Motor neuron (in vitro differentiated cells): ENCODE data around the gene ADAP1. TPM values are rescaled to one million over a fixed set of nuclear protein-coding genes. Genes with fewer than 3 reads are reported as not detected.
A peak's percentile ranks its signal among the peaks of the same experiment; 100 is the strongest.
"Not testable (repeated sequence)": the region's sequence is repeated elsewhere in the genome, so short reads cannot be mapped to it uniquely, and the experiment has no call there.

ENCODE experiments used
- ATAC-seq, 8 experiments: fragments of 200-7000 bp; cut with Tn5 transposase; replicated peaks in 6 of 8; 2 replicates each; pipeline ENCODE4 v1.8.0; 2021; ENCODE audit warnings: mild to moderate bottlenecking in 8 of 8, moderate library complexity in 8 of 8
- H3K27ac ChIP-seq, 2 donors: fragments of 250-450 bp; sonication (Bioruptor Pico); 2 replicates each; pipeline ENCODE4 v1.9.0; 2021; ENCODE audit warnings: antibody characterized with exemption in 2 of 2, mild to moderate bottlenecking in 2 of 2, moderate library complexity in 1 of 2
- H3K4me1 ChIP-seq, 2 donors: fragments of 250-450 bp; sonication (Bioruptor Pico); replicated peaks in 1 of 2; 2 replicates each; pipeline ENCODE4 v1.6.1; 2021; ENCODE audit warnings: antibody characterized with exemption in 2 of 2, mild to moderate bottlenecking in 2 of 2, moderate library complexity in 1 of 2
- H3K4me3 ChIP-seq, 5 donors: fragments of 250-450 bp; sonication (Bioruptor Pico); 2 replicates each; pipeline ENCODE4 v1.9.0; 2021; ENCODE audit warnings: antibody characterized with exemption in 5 of 5, mild to moderate bottlenecking in 5 of 5, moderate library complexity in 4 of 5
- WGBS, 10 experiments: fragments of 450-650 bp; shearing (Covaris generic); methylation state at CpG; one replicate each; pipeline ENCODE4 v1.0.0; 2022; 5-methylcytosine and 5-hydroxymethylcytosine counted together
- in situ Hi-C, 9 experiments: fragments of 400-800 bp; cut with MboI; loops; one replicate each; pipeline ENCODE4 v1.15.0; 2021; ENCODE audit warnings: low sequenced_read_pairs in 9 of 9, low pct_unique_long_range_greater_than_20kb in 2 of 9; ENCODE audit not compliant: unreplicated experiment in 9 of 9
- total RNA-seq, 8 experiments: library from RNA; unstranded; fragments of 300-600 nt; gene quantifications; 2 replicates each; pipeline versions ENCODE4 v1.2.3 to v1.2.4, GENCODE V29; 2022

ADAP1 gene
- total RNA-seq, 8 experiments from 2014 or later = 1.3 to 24.2 (median 3.7) TPM

DNA sequence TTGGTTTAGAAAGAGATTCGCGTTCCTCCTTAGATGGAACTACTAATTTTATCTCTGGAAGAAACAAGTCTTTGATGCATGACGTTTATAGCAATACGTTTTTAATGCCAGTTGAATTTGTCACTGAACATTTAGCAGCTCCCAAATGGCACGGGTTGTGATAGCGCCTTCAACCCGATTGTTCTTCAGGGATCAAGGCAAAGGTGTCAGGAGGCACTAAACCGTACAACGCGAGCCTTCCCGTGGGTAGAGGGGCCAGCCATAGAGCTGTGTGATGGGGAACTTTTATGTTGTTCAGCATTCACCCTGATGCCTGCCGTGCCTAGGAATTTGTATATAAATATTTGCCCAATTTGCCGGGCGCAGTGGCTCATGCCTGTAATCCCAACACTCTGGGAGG, 74.8 kb downstream of the ADAP1 start:
- in situ Hi-C loops = no loop called here
- no peak overlapping the region for H3K4me3 ChIP-seq
- peaks cover 12 to 18% of the 10 kb centered on the region in 2 donors for H3K4me1 ChIP-seq
- 73 to 100% (median 91%) methylated on average over 2 to 12 of the region's 14 CpGs; no CpG with 5 or more reads in 1 of the 10 experiments for WGBS, 10 experiments
- no peak overlapping the region for H3K27ac ChIP-seq
- no peak for ATAC-seq

DNA sequence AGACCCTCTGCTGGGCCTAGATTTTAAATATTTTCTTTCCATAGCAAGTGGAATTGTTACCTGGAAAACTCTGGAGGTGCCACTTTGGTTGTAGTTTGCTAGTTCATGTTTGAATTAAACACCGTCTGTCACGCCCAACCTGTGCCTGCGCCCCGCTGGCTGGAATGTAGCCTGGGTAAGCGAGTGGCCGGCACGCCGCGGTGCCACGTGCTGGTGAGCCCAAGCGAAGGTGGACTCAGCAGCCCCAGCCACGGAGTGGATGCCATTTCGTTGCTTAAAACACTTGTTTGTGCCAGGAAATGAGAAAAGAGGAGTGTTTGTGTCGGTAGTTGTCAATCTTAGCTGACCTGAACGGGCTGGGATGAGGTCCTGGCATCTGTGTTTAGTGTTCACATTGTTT, 75.4 kb downstream of the ADAP1 start:
- in situ Hi-C loops = no loop called here

DNA sequence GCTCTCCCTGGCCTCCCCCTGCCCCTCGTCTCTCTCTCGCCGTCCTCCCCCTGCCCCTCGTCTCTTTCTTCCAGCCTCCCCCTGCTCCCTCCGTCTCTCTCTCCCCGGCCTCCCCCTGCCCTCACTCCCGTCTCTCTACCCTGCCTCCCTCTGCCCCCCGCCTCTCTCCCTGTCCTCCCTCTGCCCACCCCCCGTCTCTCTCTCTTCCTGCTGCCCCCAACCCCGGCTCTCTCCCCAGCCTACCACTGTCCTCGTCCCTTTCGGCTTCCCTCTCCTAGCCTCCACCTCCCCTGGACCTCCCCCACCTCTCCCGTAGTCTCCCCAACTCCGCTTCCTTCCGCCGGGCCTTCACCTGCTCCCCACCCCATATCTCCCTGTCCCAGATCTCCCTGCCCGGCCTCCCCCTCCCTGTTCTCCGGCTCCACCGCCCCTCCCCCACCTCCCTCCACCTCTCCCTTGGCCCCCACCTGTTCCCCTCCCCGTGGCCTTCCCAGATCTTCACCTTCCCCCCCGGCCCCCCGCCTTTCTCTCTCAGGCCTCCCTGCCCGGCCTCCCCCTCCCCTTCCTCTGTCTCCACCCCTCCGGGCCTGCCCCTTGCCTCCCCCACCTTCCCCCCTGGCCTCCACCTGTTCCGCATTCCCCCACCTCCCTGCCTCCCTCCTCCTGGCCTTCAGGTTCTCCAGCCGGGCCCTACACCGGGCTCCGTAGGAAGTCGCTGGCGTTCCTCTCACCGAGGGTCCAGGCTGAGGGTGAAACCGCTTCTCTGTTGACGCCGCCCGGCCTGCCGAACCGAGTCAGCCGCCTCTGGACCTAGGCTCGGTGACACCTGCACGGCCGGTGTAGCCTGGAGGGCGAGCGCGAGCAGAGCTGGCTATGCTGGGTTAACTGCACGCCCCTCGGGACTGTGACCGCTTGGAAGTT, 76.9 kb downstream of the ADAP1 start:
- in situ Hi-C loops = no loop called here
- peaks cover 25 to 34% of the 10 kb centered on the region in 2 donors for H3K4me1 ChIP-seq
- WGBS, 10 experiments = 0% methylated on average over 9 of the region's 47 CpGs; no CpG with 5 or more reads in 9 of the 10 experiments
- H3K4me3 ChIP-seq = peak overlapping the region; percentile 78 to 95 (median 87)
- H3K27ac ChIP-seq = peak overlapping the region; percentile 95 to 97
- ATAC-seq = peak in 4 of 8 experiments; percentile 2 to 21 (median 18)

More for the DNA sequence above, 75.4 kb downstream of the ADAP1 start:
- Histone ChIP-seq H3K4me1 (peaks cover 16 to 23% of the 10 kb centered on the region in 2 donors), H3K4me3 (no peak overlapping the region), H3K27ac (no peak overlapping the region)
- WGBS, 10 experiments = 83 to 100% (median 91%) methylated on average over 1 to 8 of the region's 15 CpGs; no CpG with 5 or more reads in 4 of the 10 experiments
- ATAC-seq = no peak

DNA sequence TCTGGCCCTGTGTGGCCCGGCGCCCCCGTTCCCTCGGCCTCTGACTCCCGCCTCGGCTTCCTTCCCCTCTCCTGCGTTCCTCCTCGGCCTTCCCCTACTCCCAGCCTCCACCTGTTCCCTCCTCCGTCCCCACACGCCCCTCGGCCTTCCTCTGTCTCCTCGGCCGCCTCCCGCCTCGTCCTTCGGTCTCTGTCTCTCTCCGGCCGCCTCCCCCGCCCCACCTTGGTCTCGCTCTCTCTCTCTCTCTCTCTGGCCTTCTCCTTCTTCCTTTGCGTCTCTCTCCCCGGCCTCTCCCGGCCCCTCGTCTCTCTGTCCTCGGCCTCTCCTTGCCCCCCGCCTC, 77.5 kb downstream of the ADAP1 start:
- in situ Hi-C loops = no loop called here
- peaks cover 25 to 34% of the 10 kb centered on the region in 2 donors for H3K4me1 ChIP-seq
- WGBS, 10 experiments = no CpG with 5 or more reads among the region's 26 CpGs
- H3K4me3 ChIP-seq = peak overlapping the region; percentile 78 to 95 (median 87)
- H3K27ac ChIP-seq = peak overlapping the region; percentile 95 to 97
- peak in 7 of 8 experiments; percentile 15 to 47 (median 32) for ATAC-seq

DNA sequence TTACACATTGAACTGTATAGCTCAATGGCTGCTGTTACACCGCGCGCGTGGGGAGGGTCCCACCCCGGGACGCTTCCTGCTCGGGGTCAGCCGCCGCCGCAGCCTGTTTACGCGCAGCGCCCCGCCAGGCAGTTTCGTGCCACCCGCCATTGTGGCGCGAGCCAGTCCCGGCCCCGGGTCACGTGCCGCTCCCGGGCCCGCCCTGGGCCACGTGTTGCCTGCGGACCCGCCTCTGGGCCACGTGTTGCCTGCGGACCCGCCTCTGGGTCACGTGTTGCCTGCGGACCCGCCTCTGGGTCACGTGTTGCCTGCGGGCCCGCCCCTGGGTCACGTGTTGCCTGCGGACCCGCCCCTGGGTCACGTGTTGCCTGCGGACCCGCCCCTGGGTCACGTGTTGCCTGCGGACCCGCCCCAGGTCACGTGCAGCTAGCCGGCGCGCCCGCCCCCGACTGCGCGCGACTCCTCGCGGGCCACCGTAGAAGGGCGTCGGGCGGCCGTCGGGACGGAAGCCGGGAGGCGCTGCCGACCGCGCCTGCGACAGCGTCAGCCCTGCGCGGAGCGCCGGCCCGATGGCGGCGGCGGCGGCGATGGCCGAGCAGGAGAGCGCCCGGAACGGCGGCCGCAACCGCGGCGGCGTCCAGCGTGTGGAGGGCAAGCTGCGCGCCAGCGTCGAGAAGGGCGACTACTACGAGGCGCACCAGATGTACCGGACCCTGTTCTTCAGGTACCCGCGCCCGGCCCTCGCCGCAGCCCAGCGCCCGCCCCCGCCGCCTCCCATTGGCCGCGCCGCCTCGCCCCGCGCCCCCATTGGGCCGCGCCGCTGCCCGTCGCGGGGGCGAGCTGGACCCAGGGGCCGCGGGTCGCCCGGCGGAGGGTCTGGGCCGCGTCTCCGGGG, 78.2 kb downstream of the ADAP1 start, which contains the start of gene GET4:
TSS of gene GET4 (plus strand) at position 478 of the 895 bp plus-strand sequence. CDS start at position 570, 92 bp downstream.
- H3K4me3 ChIP-seq = peak within 1 kb of the TSS; percentile 78 to 95 (median 87)
- peak within 1 kb of the TSS; percentile 95 to 97 for H3K27ac ChIP-seq
- peaks cover 25 to 34% of the 10 kb centered on the region in 2 donors for H3K4me1 ChIP-seq
- WGBS, 10 experiments = 0 to 20% (median 0%) methylated on average over 1 to 8 of the region's 129 CpGs; no CpG with 5 or more reads in 5 of the 10 experiments
- in situ Hi-C loops = no loop called here
- peak; percentile 77 to 87 (median 81) for ATAC-seq

DNA sequence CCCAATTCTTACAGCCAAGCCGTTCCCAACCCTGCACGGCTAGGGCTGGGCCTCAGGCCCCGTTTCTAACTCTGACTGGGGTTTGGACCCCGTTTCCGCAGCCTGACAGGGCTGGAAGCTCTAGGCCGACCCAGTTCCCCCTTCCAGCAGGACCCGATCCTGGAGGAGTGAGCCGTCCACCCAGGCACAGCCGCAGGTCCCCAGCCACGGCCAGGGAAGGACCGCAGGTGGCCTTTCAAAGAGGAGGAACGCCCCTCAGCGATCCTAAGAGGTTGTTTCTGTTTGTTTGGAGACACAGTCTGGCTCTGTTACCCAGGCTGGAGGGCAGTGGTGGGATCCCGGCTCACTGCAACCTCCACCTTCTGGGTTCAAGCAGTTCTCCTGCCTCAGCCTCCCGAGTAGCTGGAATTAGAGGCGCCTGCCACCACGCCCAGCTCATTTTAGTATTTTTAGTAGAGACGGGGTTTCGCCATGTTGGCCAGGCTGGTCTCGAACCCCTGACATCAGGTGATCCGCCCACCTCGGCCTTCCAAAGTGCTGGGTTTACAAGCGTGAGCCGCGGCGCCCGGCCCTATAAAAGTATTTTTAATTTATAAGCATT, 78.9 kb downstream of the ADAP1 start:
- WGBS, 10 experiments = 28 to 100% (median 86%) methylated on average over 1 to 12 of the region's 27 CpGs; no CpG with 5 or more reads in 2 of the 10 experiments
- peak overlapping the region in 3 of 5 donors; percentile 9 to 15 (median 13) for H3K4me3 ChIP-seq
- H3K4me1 ChIP-seq = peaks cover 25 to 34% of the 10 kb centered on the region in 2 donors
- peak overlapping the region; percentile 81 to 85 for H3K27ac ChIP-seq
- ATAC-seq = no peak
- in situ Hi-C loops = no loop called here

DNA sequence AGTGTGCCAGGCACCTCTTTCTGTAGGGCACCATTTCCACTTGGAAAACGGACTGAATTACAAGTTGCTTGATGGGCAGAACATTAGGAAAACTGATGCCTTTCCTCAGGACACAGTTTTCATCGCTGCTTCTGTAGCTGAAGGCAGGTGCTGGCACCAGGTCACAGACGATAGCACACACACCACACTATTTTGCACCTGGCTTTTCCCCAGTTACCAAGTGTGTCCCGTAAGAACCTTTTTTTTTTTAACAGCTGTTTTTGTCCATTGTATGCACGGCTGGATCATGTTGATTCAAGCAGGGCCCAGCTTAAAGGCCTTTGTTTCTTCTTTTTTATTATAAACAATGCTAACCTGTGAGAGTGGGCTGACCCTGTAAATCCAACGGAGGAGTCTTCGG, 79.4 kb downstream of the ADAP1 start:
- in situ Hi-C loops = no loop called here

DNA sequence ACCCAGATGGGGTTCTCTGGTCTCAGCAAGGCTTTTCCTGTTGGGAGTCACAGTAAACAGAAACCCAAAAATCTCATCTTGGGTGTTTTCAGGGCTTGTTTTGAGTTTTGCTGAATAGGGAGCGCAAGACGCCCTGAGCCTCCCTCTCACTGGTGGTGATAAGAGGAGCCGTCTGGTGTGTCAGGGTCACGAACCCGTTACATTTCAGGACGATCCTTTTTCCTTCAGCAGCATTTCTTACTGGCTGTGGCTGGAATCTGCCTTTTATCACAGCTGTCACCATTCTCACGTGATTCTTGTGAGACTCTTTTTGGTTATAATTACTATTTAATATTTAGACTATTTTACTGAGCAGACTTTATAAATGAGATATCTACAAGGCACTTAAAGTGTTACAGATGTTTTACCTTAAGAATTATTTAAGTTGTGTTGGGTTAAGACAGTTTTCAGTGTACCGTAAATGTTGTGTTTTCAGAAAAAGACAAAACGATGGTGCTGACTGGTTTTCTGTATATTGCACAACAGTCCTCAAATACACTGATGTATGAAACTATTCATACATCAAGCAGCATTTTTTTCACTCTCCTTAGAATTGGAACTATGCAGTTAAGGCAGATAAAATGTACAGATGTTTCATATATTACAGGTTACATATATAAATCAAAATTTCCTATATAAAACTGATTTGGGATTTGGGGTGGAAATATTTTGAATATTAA, 80.3 kb downstream of the ADAP1 start:
- in situ Hi-C loops = no loop called here
- H3K27ac ChIP-seq = peak overlapping the region; percentile 38 to 86
- no peak overlapping the region for H3K4me3 ChIP-seq
- peaks cover 25 to 34% of the 10 kb centered on the region in 2 donors for H3K4me1 ChIP-seq
- 51 to 95% (median 72%) methylated on average over 3 to 9 of the region's 9 CpGs for WGBS, 10 experiments
- no peak for ATAC-seq

More for the DNA sequence above, 79.4 kb downstream of the ADAP1 start:
- WGBS, 10 experiments = 79 to 100% (median 92%) methylated on average over 1 to 6 of the region's 7 CpGs; no CpG with 5 or more reads in 2 of the 10 experiments
- peak overlapping the region in 1 of 2 donors; percentile 85 for H3K27ac ChIP-seq
- no peak overlapping the region for H3K4me3 ChIP-seq
- ATAC-seq = no peak
- peaks cover 25 to 34% of the 10 kb centered on the region in 2 donors for H3K4me1 ChIP-seq

DNA sequence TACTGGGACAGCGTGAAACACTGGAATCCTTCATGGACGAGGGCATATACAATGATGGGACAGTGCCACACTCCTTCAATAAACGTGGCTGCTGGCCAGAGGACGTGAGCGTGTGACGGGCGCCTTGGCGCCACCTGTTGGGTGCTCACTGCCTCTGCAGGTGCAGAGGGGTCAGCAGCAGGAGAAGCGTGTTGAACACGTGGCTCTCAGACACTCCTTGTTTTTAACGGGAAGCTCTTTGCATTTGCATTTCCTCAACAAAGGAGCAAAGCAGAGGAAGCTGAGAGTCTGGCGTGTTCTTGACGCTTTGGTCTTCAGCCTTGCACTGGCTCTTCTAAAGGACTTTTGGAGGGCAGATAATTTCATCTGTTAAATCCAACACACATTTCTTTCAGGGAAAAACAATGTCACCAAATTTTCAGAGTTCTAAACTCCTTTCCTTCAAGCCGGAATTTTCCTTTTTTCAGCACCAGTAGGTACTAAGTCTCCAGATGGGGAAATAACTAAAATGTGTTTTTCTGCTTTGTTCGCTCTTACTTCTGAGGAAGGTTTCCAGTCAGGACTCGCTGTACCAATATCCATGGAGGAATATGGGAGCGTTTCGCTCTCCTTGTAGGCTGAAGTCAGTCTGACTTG, 81.0 kb downstream of the ADAP1 start:
- peak overlapping the region; percentile 38 to 86 for H3K27ac ChIP-seq

DNA sequence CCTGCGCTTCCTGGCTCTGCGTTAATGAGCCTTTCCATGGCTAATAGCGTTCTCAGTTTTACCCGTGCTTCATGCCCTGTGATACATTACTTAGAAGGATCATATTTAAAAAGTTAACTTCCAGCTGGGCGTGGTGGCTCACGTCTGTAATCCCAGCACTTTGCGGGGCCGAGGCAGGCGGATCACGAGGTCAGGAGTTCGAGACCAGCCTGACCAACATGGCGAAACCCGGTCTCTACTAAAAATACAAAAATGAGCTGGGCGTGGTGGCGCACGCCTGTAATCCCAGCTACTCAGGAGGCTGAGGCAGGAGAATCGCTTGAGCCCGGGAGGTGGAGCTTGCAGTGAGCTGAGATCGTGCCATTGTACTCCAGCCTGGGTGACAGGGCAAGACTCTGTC, 81.8 kb downstream of the ADAP1 start:
- Histone ChIP-seq H3K4me1 (peaks cover 18 to 29% of the 10 kb centered on the region in 2 donors), H3K27ac (peak overlapping the region in 1 of 2 donors; percentile 58)
- H3K4me3 ChIP-seq, in situ Hi-C loops, ATAC-seq: not testable (repeated sequence)
- WGBS, 10 experiments = 80 to 100% (median 95%) methylated on average over 1 to 7 of the region's 19 CpGs; no CpG with 5 or more reads in 6 of the 10 experiments

More for the DNA sequence above, 81.0 kb downstream of the ADAP1 start:
- 8 to 90% (median 42%) methylated on average over 2 to 13 of the region's 18 CpGs; no CpG with 5 or more reads in 1 of the 10 experiments for WGBS, 10 experiments
- peak; percentile 26 to 55 (median 42) for ATAC-seq
- peaks cover 22 to 31% of the 10 kb centered on the region in 2 donors for H3K4me1 ChIP-seq
- no peak overlapping the region for H3K4me3 ChIP-seq
- in situ Hi-C loops = no loop called here

DNA sequence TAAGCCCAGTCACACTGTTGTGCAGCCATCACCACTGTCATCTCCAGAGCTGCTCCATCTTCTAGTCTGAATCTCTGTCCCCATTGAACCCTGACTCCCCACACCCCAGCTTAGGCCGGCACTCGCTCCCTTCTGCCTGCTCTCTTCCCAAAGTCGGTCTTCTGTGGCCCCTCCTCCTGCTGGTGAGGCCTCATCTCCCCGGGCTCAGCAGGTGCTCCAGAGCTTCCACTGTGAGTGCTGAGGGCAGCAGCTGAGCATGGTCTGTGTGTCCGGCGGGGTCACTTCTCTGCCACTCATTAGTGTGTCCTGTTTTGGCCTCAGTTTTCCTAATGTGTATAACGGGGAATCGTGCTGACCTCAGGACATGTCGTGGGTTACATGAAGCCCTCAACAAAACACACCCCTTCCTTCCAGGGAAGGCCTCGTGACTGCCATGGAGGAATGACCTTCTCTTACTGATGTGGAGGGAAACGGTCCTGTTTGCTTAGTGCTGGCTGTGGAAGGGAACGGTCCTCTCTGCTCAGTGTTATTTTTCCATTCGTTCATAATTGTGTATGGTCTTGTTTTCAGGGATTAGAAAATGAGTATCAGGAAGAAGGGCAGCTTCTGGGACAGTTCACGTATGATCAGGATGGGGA, 82.5 kb downstream of the ADAP1 start:
- 50 to 100% (median 93%) methylated on average over 1 to 6 of the region's 14 CpGs; no CpG with 5 or more reads in 2 of the 10 experiments for WGBS, 10 experiments

More for the DNA sequence above, 82.5 kb downstream of the ADAP1 start:
- Histone ChIP-seq H3K4me1 (peaks cover 18 to 29% of the 10 kb centered on the region in 2 donors), H3K27ac (no peak overlapping the region), H3K4me3 (no peak overlapping the region)
- ATAC-seq = no peak
- in situ Hi-C loops = no loop called here
